Effector CD4-positive, alpha-beta T cell (primary cell): Measurements from ENCODE around the gene HNRNPF.
"Not testable (repeated sequence)": the region's sequence is repeated elsewhere in the genome, so short reads cannot be mapped to it uniquely, and the experiment has no call there.

Experiments used
- DNase-seq: peaks from one replicate; pipeline ENCODE4 v3.0.0-alpha.2; 2020

Gene HNRNPF

DNA sequence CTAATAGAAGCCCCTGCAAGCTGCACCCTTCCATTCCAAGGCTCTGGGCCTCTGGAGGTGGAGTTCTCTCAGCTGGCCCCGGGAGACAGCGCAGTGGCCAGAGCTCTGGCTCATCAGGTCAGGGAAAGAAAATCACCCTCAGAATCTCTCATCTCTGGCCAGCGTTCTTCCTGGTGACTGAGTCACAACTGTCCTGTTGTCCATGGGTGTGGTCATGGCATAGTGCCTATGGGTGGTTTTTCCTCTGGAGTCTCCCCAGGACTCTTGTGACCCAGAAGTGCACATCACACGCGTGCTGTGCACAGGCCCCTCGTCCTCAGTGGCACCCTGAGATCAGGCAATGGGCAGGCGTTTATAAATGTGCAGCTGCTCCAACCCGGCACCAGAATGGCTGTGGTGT is 64.9 kb downstream of the HNRNPF start:
- no peak for DNase-seq

DNA sequence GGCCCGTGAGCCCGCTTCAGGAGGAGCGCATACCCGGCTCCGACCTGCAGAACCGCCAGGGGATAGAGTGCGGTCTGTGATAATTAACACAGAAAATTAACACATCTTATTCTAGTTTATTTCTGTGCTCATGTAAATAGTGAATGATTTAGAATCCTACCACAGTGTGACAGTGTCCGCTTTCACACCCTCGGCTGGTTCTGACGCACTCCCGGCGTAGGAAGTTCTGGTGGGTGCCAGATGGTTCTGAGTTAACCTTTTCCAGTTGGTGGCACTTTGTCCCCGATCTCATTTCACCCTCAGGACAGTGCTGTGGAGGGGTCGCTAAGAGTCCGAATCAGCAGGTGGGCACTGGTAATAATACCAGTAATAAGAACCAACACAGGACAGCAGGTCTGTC is 65.9 kb downstream of the HNRNPF start:
- no peak for DNase-seq

DNA sequence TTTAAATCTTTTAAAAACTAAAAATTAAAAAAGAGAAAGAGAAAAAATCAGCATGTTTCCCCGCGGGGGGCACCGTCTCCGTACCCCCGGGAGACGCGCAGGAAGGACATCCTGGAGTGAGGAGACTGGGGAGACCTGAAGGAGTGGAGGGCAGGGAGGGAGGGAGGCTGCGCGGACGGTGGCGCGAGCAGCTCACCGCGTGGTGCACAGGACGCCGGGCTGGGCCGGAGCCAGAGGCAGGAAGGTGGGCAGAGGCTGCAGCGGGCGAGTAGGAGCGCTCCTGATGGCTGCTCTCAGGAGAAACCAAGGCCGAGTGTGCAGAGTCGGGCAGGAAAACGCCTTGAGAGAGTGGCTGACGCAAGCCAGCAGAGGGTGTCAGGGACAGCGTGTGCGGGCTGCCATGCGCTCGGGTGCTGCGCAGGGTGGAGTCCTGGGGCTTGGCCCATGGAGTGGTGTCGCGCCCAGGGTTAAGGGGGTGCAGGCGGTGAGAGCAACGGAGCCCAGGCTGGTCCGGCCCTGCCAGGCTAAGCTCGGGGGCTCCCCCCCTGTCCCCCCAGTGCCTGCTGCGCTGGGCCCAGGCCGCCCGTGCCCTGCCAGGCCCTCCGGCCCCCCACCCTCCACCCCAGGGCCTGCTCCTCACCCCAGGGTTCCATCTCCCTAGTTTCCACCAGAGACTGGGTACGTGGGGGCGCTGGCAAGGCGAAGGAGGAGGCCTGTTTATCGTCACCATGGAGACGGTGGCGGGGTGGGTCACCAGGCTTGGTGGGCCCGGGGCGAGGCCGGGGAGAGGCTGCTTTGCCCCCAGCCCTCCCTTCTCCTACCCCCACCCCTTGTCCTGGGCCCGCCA is 66.5 kb downstream of the HNRNPF start:
- DNase-seq = no peak

DNA sequence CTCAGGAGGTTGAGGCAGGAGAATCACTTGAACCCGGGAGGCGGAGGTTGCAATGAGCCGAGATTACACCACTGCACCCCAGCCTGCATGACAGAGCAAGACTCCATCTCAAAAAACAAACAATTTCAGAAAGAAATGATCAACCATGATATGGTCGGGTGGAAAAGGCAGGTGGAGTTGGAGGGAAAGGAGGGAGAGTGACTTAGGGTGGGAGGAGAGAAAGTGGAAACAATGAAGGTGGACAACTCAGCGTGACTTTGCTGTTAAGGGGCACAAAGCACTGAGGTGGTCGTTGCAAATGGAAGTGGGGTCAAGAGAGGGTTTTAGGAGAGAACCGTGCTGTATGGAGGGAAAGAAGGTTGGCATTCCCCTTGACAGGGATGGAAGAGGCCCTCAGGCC is 67.5 kb downstream of the HNRNPF start:
- DNase-seq = no peak

DNA sequence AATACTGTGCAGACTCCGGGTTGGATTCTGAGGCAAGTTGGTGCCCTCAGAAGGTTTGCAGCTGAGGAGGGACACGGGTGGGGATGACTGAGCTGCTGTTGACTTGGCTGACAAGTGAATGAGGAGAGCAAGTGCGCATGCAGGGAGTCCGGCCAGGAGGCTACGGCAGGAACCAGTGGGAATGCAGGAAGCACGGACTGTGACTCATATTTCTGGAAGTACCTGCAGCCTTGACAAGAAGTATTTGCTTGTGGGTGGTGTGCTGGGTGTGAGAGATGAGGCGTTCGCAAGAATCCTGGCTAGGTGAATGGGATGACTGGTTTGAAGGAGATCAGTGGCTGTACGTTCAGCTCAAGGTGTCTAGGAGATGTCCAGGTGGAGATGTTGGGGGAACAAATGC is 68.4 kb downstream of the HNRNPF start:
- no peak for DNase-seq

DNA sequence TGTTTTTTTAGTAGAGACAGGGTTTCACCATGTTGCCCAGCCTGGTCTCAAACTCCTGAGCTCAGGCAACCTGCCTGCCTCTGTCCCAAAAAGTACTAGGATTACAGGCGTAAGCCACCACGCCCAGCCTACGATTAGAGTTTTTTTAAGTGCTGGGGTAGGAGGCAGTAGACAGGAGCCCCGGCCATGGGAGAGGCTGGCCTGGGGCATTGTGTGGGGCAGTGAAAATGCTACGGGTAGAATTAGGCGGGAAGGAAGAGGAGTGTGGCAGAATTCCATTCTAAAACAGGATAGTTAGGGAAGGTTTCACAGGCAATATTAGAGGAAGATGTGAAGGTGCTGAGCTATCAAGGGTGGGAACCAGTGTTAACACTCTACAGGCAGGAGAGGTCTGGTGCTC is 68.9 kb downstream of the HNRNPF start:
- no peak for DNase-seq

DNA sequence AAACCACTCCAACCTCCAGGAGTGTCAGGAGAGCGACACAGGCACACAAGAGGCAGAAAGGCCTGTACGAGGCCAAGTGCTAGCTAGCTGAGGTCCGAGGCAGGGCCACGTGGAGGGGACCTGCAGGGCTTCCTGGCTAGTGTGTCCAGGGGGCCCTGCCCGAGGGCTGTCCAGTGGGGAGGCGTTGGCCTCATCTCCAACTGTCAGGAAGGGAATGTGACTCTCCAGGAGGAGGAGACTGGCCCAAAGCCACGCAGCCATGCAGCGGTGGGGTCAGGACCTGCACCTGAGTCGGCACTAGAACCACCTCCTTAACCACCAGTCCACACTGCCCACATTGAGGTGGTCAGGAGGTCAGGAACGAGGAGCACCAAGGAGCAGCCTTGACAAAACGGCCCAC is 69.8 kb downstream of the HNRNPF start:
- no peak for DNase-seq

DNA sequence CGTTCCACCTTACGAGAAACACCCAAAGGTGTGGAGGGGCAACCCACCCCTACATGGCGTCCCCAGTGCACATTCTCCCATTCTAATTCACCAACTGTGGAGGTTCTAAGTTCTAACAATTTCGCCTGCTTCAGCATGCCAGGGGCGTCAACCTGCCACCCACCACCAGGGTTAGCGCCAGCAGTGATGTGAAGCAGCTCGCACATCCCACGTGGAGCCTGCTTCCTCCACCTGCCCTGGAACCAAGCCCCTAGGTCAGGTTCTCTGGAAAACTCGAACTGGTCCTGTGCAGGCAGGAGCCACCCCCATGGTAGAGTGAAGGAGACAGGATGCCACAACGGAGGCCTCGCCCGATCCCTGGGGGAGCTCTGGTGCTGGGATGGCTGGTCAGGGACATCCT is 70.9 kb downstream of the HNRNPF start:
- DNase-seq = no peak

DNA sequence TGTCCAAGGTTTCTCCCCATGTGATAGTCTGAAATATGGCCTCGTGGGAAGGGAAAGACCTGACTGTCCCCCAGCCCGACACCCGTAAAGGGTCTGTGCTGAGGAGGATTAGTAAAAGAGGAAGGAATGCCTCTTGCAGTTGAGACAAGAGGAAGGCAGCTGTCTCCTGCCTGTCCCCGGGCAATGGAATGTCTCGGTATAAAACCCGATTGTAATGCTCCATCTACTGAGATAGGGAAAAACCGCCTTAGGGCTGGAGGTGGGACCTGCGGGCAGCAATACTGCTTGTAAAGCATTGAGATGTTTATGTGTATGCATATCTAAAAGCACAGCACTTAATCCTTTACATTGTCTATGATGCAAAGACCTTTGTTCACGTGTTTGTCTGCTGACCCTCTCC is 71.5 kb downstream of the HNRNPF start:
- DNase-seq = not testable (repeated sequence)

DNA sequence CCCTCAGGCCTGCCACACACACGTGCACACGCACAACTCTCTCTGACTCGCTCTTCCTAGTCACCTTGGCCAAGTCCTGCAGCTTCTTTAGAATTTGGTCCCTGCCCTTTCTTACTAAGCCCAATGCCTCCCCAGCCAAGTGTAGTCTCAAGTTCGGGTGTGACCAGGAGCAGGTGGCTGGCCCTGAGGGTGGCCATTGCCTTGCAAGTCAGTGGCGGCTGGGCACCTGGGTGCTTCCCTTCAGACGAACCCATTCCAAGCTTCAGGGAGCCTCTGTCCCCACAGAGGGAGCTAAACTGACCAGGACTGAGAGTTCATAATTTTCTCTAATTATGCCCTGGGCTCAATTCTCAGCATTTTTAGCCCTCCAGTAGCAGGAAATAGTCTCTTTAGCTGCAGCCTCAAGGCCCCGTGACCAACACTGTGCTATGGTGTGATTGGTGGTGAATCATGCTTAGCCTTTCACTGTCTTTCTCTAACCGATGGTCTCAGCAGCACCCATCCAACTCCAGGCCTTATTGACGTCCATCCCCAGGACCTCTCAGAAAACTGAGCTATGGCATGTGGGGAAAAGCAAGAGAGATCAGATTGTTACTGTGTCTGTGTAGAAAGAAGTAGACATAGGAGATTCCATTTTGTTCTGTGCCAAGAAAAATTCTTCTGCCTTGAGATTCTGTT is 72.2 kb downstream of the HNRNPF start:
- no peak for DNase-seq

DNA sequence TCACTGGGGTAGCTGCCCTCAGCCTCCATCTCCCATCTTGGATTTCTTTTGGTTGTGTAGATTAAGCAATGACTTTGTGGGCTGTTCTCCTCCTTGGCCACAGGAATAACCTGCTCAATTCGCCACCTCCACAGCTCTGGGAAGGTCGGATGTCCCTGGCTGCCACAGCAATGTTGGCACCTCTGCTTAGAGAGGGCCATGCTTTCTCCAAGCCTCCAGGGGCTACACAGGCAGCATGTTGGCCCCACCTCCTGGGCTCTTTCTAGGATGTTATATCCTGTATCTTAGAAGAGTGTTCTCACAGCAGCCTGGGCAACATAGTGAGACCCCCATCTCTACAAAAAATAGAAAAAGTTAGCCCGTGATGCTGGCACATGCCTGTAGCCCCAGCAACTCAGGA is 72.9 kb downstream of the HNRNPF start:
- no peak for DNase-seq
